Muscle layer of duodenum (tissue), 2 donors: ENCODE results near the gene SERTAD4.

Experiments used
- H3K27ac ChIP-seq: one replicate; pipeline ENCODE4 v1.7.0; 2013; ENCODE audit warnings: mild to moderate bottlenecking, low read length
- H3K27me3 ChIP-seq: one replicate; pipeline ENCODE4 v1.7.0; 2013; ENCODE audit warnings: low read depth, mild to moderate bottlenecking, control low read depth, low read length
- H3K36me3 ChIP-seq, 2 donors: one replicate each; pipeline ENCODE4 v1.7.0; 2013; ENCODE audit warnings: low read length in 2 of 2, control low read depth in 1 of 2, mild to moderate bottlenecking in 1 of 2; ENCODE audit not compliant: insufficient read depth in 2 of 2, control insufficient read depth in 1 of 2
- H3K4me1 ChIP-seq, 2 donors: one replicate each; pipeline ENCODE4 v1.7.0; 2013; ENCODE audit warnings: low read length in 2 of 2, mild to moderate bottlenecking in 2 of 2, control low read depth in 1 of 2, moderate library complexity in 1 of 2; ENCODE audit not compliant: insufficient read depth in 2 of 2, control insufficient read depth in 1 of 2
- H3K4me3 ChIP-seq, 2 donors: one replicate each; pipeline ENCODE4 v1.7.0; 2013; ENCODE audit warnings: low read length in 2 of 2, low read depth in 1 of 2, mild to moderate bottlenecking in 1 of 2
- H3K9me3 ChIP-seq, 2 donors: one replicate each; pipeline ENCODE4 v1.7.0; 2013; ENCODE audit warnings: low read length in 2 of 2, control low read depth in 1 of 2, mild to moderate bottlenecking in 1 of 2; ENCODE audit not compliant: control insufficient read depth in 1 of 2
- donor health status: healthy.

SERTAD4 gene

GRCh38 chr1:210233495-210234328 lies 1.1 kb downstream of the SERTAD4 start:
- peaks cover 0 to 4% of the 10 kb centered on the region in 2 donors for H3K36me3 ChIP-seq
- H3K4me3 ChIP-seq = peak overlapping the region; percentile 59 to 93
- H3K9me3 ChIP-seq = no peaks in the 10 kb centered on the region
- H3K4me1 ChIP-seq = peaks cover 0 to 61% of the 10 kb centered on the region in 2 donors
- H3K27me3 ChIP-seq = no peaks in the 10 kb centered on the region
- no peak overlapping the region for H3K27ac ChIP-seq

GRCh38 chr1:210234329-210234757 lies 1.7 kb downstream of the SERTAD4 start:
- Histone ChIP-seq H3K36me3 (peaks cover 0 to 4% of the 10 kb centered on the region in 2 donors), H3K27ac (no peak overlapping the region), H3K4me1 (peaks cover 0 to 67% of the 10 kb centered on the region in 2 donors), H3K4me3 (peak overlapping the region; percentile 59 to 93), H3K27me3 (no peaks in the 10 kb centered on the region), H3K9me3 (no peaks in the 10 kb centered on the region)

GRCh38 chr1:210235363-210236053 lies 2.9 kb downstream of the SERTAD4 start:
- Histone ChIP-seq H3K27me3 (no peaks in the 10 kb centered on the region), H3K4me3 (no peak overlapping the region), H3K4me1 (peaks cover 0 to 79% of the 10 kb centered on the region in 2 donors), H3K9me3 (no peaks in the 10 kb centered on the region), H3K36me3 (peaks cover 0 to 4% of the 10 kb centered on the region in 2 donors), H3K27ac (no peak overlapping the region)

GRCh38 chr1:210236386-210236839 lies 3.8 kb downstream of the SERTAD4 start:
- H3K27me3 ChIP-seq = no peaks in the 10 kb centered on the region

GRCh38 chr1:210236840-210237409 lies 4.3 kb downstream of the SERTAD4 start:
- H3K27me3 ChIP-seq = no peaks in the 10 kb centered on the region
- H3K9me3 ChIP-seq = no peaks in the 10 kb centered on the region
- peak overlapping the region in 1 of 2 donors; percentile 42 for H3K4me3 ChIP-seq
- peaks cover 0 to 4% of the 10 kb centered on the region in 2 donors for H3K36me3 ChIP-seq
- peak overlapping the region; percentile 2 for H3K27ac ChIP-seq
- peaks cover 0 to 69% of the 10 kb centered on the region in 2 donors for H3K4me1 ChIP-seq

More at GRCh38 chr1:210236386-210236839, 3.8 kb downstream of the SERTAD4 start:
- Histone ChIP-seq H3K4me3 (peak overlapping the region in 1 of 2 donors; percentile 42), H3K9me3 (no peaks in the 10 kb centered on the region), H3K27ac (peak overlapping the region; percentile 2), H3K4me1 (peaks cover 0 to 74% of the 10 kb centered on the region in 2 donors), H3K36me3 (peaks cover 0 to 4% of the 10 kb centered on the region in 2 donors)

GRCh38 chr1:210237479-210237878 lies 4.9 kb downstream of the SERTAD4 start:
- Histone ChIP-seq H3K27me3 (no peaks in the 10 kb centered on the region), H3K27ac (peak overlapping the region; percentile 2), H3K4me1 (peaks cover 0 to 68% of the 10 kb centered on the region in 2 donors), H3K9me3 (no peaks in the 10 kb centered on the region), H3K36me3 (peaks cover 0 to 4% of the 10 kb centered on the region in 2 donors), H3K4me3 (peak overlapping the region in 1 of 2 donors; percentile 42)

GRCh38 chr1:210237981-210238380 lies 5.4 kb downstream of the SERTAD4 start:
- Histone ChIP-seq H3K36me3 (peaks cover 0 to 4% of the 10 kb centered on the region in 2 donors), H3K27ac (peak overlapping the region; percentile 2), H3K4me1 (peaks cover 0 to 68% of the 10 kb centered on the region in 2 donors), H3K4me3 (peak overlapping the region in 1 of 2 donors; percentile 42), H3K27me3 (no peaks in the 10 kb centered on the region), H3K9me3 (no peaks in the 10 kb centered on the region)

- no peaks in the 10 kb centered on the region for H3K27me3 ChIP-seq
- peaks cover 0 to 58% of the 10 kb centered on the region in 2 donors for H3K4me1 ChIP-seq
Observed at GRCh38 chr1:210239349-210240111, 6.9 kb downstream of the SERTAD4 start.

GRCh38 chr1:210241121-210241520 lies 8.5 kb downstream of the SERTAD4 start:
- H3K4me1 ChIP-seq = peaks cover 3 to 45% of the 10 kb centered on the region in 2 donors
- no peaks in the 10 kb centered on the region for H3K9me3 ChIP-seq
- H3K27ac ChIP-seq = no peak overlapping the region
- peaks cover 0 to 4% of the 10 kb centered on the region in 2 donors for H3K36me3 ChIP-seq
- no peaks in the 10 kb centered on the region for H3K27me3 ChIP-seq
- no peak overlapping the region for H3K4me3 ChIP-seq

More at GRCh38 chr1:210239349-210240111, 6.9 kb downstream of the SERTAD4 start:
- Histone ChIP-seq H3K36me3 (peaks cover 0 to 4% of the 10 kb centered on the region in 2 donors), H3K4me3 (no peak overlapping the region), H3K27ac (no peak overlapping the region), H3K9me3 (no peaks in the 10 kb centered on the region)

- Histone ChIP-seq H3K9me3 (no peaks in the 10 kb centered on the region), H3K27ac (no peak overlapping the region), H3K4me3 (no peak overlapping the region), H3K4me1 (peaks cover 6 to 14% of the 10 kb centered on the region in 2 donors), H3K36me3 (no peaks in the 10 kb centered on the region), H3K27me3 (peaks cover 6% of the 10 kb centered on the region)
Observed at GRCh38 chr1:210244746-210245367, 12.3 kb downstream of the SERTAD4 start.
